Vagina (tissue), 2 donors: ENCODE data around the gene ZNF804B. TPM values are rescaled to one million over a fixed set of nuclear protein-coding genes. Genes with fewer than 3 reads are reported as not detected.

ENCODE experiments used
- DNase-seq, 2 donors: peaks; one replicate each; pipeline ENCODE4 v3.0.0-alpha.2; 2017; ENCODE audit errors: extremely low spot score in 2 of 2
- H3K27ac ChIP-seq: fragments of 200-600 bp; sonication (generic); one replicate; pipeline ENCODE4 v1.5.1; 2019
- H3K27me3 ChIP-seq: fragments of 200-600 bp; sonication (generic); one replicate; pipeline ENCODE4 v1.5.1; 2019
- H3K36me3 ChIP-seq, 2 donors: fragments of 200-600 bp; sonication (generic); one replicate each; pipeline ENCODE4 v1.5.1; 2017 to 2019
- H3K4me1 ChIP-seq: fragments of 200-600 bp; sonication (generic); one replicate; pipeline ENCODE4 v1.5.1; 2019
- H3K4me3 ChIP-seq, 2 donors: fragments of 200-600 bp; sonication (generic); 1 replicate in 1 of 2; 2 replicates in 1 of 2; pipeline ENCODE4 v1.5.1; 2016 to 2019
- H3K9me3 ChIP-seq: fragments of 200-600 bp; sonication (generic); one replicate; pipeline ENCODE4 v1.5.1; 2019
- POLR2A ChIP-seq, 2 donors: fragments of 450-650 bp; IDR thresholded peaks; one replicate each; pipeline ENCODE4 v1.6.1; 2017; ENCODE audit warnings: antibody characterized with exemption in 2 of 2, mild to moderate bottlenecking in 2 of 2, moderate library complexity in 2 of 2
- POLR2AphosphoS5 ChIP-seq, 2 donors: sonication (generic); formaldehyde crosslinking; IDR thresholded peaks; one replicate each; pipeline ENCODE4 v1.9.0; 2017; ENCODE audit warnings: antibody characterized with exemption in 2 of 2, mild to moderate bottlenecking in 2 of 2, low read depth in 1 of 2; ENCODE audit not compliant: insufficient read depth in 1 of 2
- intact Hi-C: fragments of 100-400 bp; cut with DNase I; formaldehyde crosslinking; loops from one replicate; pipeline ENCODE4 v1.15.1; 2023
- total RNA-seq: library from RNA; depleted of rRNA; stranded (reverse); fragments of >200 nt; gene quantifications from one replicate; pipeline ENCODE4 v1.2.3, GENCODE V29; 2016
- TF ChIP-seq, protein P1 (sequence below), 3 experiments: fragments of 450-650 bp in 2 of 3; fragments of 200-600 bp in 1 of 3; sonication (generic) in 1 of 3; IDR thresholded peaks; one replicate each; pipeline ENCODE4 v1.5.1; 2017 to 2019; ENCODE audit warnings: antibody characterized with exemption in 3 of 3, mild to moderate bottlenecking in 2 of 3, moderate library complexity in 2 of 3

ZNF804B gene
- total RNA-seq, 1 donor from 2014 or later: not detected

DNA sequence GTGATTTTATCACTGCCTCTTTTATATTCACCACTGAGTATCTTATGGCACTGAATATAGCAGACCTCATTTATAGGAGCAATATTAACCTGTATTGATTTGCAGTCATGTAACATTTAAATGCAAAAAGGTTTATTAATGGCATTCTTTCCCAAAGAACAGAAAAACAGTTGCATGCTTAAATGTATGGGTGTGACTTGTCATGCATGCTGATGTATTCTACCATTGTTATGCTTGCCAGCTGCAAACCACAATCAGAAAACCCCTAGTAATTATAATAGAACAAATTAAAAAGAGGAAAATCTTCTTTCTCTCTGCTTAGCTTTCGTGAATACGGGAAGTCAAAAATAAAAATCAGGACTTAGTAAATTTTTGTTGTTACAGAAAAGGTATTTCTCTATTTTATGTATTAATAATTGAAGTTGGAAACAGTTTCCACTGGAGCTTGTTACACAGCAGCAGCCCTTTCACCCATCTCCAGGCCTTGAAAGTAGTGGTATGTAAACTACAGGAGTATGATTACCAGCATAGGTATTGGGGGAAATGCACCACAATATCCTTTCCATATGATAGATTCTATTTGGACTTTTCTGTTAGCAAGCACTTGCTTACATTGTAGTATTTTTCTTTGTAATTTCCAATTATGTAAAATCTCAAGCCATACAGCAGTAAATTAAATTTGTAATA lies 183.5 kb downstream of the ZNF804B start:
- no peaks in the 10 kb centered on the region for H3K9me3 ChIP-seq
- no peaks in the 10 kb centered on the region for H3K4me1 ChIP-seq
- no peaks in the 10 kb centered on the region for H3K36me3 ChIP-seq
- no peak overlapping the region for H3K4me3 ChIP-seq
- H3K27me3 ChIP-seq: no peaks in the 10 kb centered on the region
- H3K27ac ChIP-seq: no peak overlapping the region
- intact Hi-C loops: no loop called here
- TF ChIP-seq POLR2A (IDR thresholded peaks at IDR 0.05): no peak
- TF ChIP-seq, protein P1, sequence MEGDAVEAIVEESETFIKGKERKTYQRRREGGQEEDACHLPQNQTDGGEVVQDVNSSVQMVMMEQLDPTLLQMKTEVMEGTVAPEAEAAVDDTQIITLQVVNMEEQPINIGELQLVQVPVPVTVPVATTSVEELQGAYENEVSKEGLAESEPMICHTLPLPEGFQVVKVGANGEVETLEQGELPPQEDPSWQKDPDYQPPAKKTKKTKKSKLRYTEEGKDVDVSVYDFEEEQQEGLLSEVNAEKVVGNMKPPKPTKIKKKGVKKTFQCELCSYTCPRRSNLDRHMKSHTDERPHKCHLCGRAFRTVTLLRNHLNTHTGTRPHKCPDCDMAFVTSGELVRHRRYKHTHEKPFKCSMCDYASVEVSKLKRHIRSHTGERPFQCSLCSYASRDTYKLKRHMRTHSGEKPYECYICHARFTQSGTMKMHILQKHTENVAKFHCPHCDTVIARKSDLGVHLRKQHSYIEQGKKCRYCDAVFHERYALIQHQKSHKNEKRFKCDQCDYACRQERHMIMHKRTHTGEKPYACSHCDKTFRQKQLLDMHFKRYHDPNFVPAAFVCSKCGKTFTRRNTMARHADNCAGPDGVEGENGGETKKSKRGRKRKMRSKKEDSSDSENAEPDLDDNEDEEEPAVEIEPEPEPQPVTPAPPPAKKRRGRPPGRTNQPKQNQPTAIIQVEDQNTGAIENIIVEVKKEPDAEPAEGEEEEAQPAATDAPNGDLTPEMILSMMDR (IDR thresholded peaks at IDR 0.05): no peak
- no peak for DNase-seq

DNA sequence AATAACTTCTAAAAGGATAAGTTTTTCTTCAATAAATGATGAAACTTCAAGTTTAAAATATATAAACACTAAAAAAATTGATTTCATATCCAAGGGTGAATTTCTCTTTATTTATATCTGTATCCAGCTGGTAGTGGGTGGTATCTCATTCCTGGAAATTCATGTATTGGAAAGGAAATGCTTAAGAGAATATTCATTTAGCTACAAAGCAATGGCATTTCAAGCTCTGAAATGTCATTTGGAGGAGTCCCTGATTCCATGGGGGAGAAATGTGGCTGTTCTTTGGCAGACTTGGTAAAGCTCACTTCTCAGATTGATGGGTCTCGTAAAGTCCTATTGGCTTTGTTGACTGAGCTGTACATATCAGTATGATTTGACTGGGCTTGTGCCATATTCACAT lies 192.3 kb downstream of the ZNF804B start:
- H3K36me3 ChIP-seq: no peaks in the 10 kb centered on the region
- DNase-seq: no peak
- TF ChIP-seq, protein P1 (IDR thresholded peaks at IDR 0.05): no peak
- TF ChIP-seq POLR2AphosphoS5 (IDR thresholded peaks at IDR 0.05; ENCODE audit: insufficient read depth in 1 of 2, low read depth in 1 of 2) (no peak), POLR2A (IDR thresholded peaks at IDR 0.05) (no peak)
- no peak overlapping the region for H3K4me3 ChIP-seq
- H3K27ac ChIP-seq: no peak overlapping the region
- H3K9me3 ChIP-seq: no peaks in the 10 kb centered on the region
- H3K27me3 ChIP-seq: no peaks in the 10 kb centered on the region
- intact Hi-C loops: no loop called here
- no peaks in the 10 kb centered on the region for H3K4me1 ChIP-seq

DNA sequence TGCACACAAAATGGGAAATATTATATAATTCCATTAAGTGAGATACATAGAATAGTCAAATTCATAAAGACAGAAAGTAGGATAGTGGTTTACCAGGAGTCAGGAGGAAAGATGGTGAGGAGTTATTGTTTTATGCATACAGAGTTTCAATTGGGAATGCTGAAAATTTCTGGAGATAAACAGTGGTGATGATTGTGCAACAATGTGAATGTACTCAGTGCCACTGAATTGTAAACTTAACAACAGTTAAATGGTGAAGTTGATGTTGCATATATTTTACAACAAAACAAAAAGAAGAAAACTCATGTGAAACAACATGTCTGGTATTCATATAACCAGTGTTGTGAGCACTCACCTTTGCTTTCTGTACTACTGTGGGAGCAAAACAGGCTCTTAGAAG lies 204.9 kb downstream of the ZNF804B start:
- intact Hi-C loops: no loop called here
- no peaks in the 10 kb centered on the region for H3K9me3 ChIP-seq
- DNase-seq: no peak
- no peaks in the 10 kb centered on the region for H3K4me1 ChIP-seq
- no peaks in the 10 kb centered on the region for H3K27me3 ChIP-seq
- TF ChIP-seq POLR2AphosphoS5 (IDR thresholded peaks at IDR 0.05; ENCODE audit: insufficient read depth in 1 of 2, low read depth in 1 of 2) (no peak), POLR2A (IDR thresholded peaks at IDR 0.05) (no peak)
- TF ChIP-seq, protein P1 (IDR thresholded peaks at IDR 0.05): no peak
- no peaks in the 10 kb centered on the region for H3K36me3 ChIP-seq
- no peak overlapping the region for H3K27ac ChIP-seq
- no peak overlapping the region for H3K4me3 ChIP-seq

DNA sequence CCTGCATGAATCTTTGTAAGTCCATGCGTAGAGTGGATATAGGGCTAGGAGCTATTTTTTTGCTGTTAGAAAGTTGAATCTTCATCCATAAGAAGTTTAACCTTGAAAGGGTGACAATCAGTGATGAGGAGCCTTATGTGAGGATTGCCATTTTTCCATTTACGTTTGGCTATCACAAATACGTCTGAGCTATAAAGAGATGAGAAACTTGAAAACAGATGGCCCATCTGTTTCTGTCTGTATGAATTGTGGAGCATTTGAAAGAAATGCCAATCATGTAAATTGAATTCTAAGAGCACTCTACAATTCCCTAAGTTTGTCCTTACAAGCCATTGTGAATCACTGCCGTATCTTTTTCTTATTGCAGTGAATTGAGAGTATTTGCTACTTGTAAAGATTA lies 205.9 kb downstream of the ZNF804B start:
- Histone ChIP-seq H3K4me1 (no peaks in the 10 kb centered on the region), H3K36me3 (no peaks in the 10 kb centered on the region), H3K27me3 (no peaks in the 10 kb centered on the region), H3K9me3 (no peaks in the 10 kb centered on the region), H3K4me3 (no peak overlapping the region), H3K27ac (no peak overlapping the region)
- intact Hi-C loops: no loop called here
- TF ChIP-seq, protein P1 (IDR thresholded peaks at IDR 0.05): no peak
- no peak for TF ChIP-seq POLR2A (IDR thresholded peaks at IDR 0.05)
- no peak for DNase-seq

DNA sequence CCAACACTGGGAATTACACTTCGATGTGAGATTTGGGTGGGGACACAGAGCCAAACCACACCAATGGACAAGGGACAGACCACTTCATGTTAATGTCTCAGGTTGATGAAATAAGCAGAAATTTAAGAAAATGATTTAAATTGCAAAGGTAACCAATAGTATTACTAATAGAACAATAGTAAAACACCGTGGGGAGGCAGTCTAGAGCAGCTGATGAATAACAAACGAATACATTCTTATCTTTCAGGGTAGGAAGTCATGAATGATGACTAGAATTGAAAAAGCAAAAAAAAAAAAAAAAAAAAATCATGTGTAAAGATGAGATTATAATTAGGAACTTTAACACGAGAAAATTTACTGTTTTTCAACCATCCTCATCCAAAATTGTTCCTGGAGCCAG lies 207.9 kb downstream of the ZNF804B start:
- TF ChIP-seq POLR2AphosphoS5 (IDR thresholded peaks at IDR 0.05; ENCODE audit: insufficient read depth in 1 of 2, low read depth in 1 of 2): no peak
- TF ChIP-seq POLR2A (IDR thresholded peaks at IDR 0.05): no peak
- TF ChIP-seq, protein P1 (IDR thresholded peaks at IDR 0.05): no peak
- H3K9me3 ChIP-seq: no peaks in the 10 kb centered on the region
- H3K27ac ChIP-seq: no peak overlapping the region
- DNase-seq: no peak
- no peaks in the 10 kb centered on the region for H3K36me3 ChIP-seq
- no peaks in the 10 kb centered on the region for H3K4me1 ChIP-seq
- intact Hi-C loops: no loop called here
- H3K4me3 ChIP-seq: no peak overlapping the region
- H3K27me3 ChIP-seq: no peaks in the 10 kb centered on the region
